ENCODE data around the gene MFN2. TPM values are rescaled to one million over a fixed set of nuclear protein-coding genes. Genes with fewer than 3 reads are reported as not detected.
A peak's percentile ranks its signal among the peaks of the same experiment; 100 is the strongest.

MFN2 gene
- total RNA-seq, 2 experiments from 2014 or later: 57.7 to 67.5 TPM

DNA sequence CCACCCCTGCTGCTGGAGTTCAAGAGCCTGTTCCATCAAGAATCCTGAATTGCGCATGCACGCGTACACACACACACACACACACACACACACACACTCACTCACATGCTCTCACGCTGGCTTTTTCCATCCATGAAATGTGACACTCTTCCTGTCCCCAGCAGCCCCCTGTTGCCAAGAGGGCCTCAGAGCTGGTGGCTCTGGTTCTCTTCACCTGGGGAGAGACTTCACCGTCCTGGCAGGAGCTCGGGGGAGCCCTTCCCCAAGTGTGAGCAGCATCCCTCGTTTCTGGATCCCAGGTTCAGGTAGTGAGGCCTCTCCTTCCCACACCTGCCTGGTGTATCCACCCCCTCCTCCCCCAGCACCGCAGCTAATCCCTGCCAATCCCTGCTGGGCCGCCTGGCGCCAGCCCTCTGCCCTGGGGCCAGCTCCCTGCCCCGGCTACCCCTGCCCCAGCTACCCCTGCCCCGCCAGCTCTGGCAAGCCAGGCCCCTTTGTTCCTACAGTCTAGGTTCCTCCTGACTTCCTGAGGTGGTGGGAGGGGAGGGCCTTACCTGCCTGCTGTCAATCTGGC, 35.8 kb upstream of the MFN2 start:
- no peak overlapping the region for H3K4me3 Mint-ChIP-seq
- H3K36me3 Mint-ChIP-seq: peaks cover 16% of the 10 kb centered on the region
- H3K27ac Mint-ChIP-seq: no peak overlapping the region
- H3K4me1 Mint-ChIP-seq: peaks cover 4% of the 10 kb centered on the region
- ATAC-seq (no peak), DNase-seq (no peak)
- CTCF ChIA-PET: no interaction called here
- peaks cover 5% of the 10 kb centered on the region for H3K9me3 Mint-ChIP-seq (ENCODE audit: low read depth)
- H3K27me3 Mint-ChIP-seq: no peaks in the 10 kb centered on the region

DNA sequence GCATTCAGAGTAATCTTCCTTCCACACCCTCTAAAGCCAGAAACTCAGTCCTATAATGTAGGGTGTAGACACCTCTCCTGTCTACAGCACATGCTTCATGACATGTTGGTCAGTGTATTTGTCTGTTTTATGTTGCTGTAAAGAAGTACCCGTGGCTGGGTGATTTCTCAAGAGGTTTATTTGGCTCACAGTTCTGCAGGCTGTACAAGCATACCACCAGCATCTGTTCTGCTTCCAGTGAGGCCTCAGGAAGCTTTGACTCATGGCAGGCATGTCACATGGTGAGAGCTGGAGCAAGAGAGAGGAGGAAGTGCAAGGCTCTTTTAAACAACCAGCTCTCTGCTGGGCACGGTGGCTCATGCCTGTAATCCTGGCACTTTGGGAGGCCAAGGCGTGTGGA, 33.6 kb upstream of the MFN2 start:
- peaks cover 4% of the 10 kb centered on the region for H3K4me1 Mint-ChIP-seq
- no peaks in the 10 kb centered on the region for H3K27me3 Mint-ChIP-seq
- ATAC-seq (no peak), DNase-seq (no peak)
- CTCF ChIA-PET: no interaction called here
- H3K9me3 Mint-ChIP-seq (ENCODE audit: low read depth): peaks cover 5% of the 10 kb centered on the region
- peaks cover 19% of the 10 kb centered on the region for H3K36me3 Mint-ChIP-seq
- H3K4me3 Mint-ChIP-seq: no peak overlapping the region
- no peak overlapping the region for H3K27ac Mint-ChIP-seq

DNA sequence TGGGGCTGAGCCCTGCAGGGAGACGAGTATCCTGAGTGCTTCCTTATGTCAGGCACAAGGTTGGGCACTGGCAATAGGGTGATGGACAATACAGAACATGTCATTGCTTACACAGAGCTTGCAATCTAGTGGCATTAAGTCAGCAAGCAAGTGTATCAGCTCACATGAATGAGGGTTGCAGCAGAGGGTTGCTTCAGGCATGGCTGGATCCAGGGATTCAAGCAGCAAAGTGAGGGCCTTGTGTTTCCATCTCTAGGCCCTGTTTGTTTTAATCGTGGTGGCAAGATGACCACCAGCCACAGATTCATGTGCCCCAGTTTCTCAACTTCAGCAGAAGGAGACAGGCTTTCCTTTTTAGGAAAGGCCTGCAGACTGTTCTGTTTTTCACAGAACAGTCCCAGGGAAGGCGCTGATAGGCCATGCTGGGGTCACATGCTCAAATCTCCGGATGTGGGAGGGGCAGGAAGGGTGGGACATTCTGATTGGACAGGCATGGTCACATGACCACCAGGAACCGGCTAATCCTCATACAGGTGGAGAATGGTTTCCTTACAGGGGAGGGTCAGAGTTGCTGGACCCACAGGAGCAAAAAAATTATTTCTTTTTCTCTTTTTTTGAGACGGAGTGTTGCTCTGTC, 31.3 kb upstream of the MFN2 start:
- no peak for ATAC-seq
- H3K4me3 Mint-ChIP-seq: no peak overlapping the region
- CTCF ChIA-PET: no interaction called here
- H3K4me1 Mint-ChIP-seq: peaks cover 4% of the 10 kb centered on the region
- DNase-seq: no peak
- no peak overlapping the region for H3K27ac Mint-ChIP-seq
- H3K27me3 Mint-ChIP-seq: no peaks in the 10 kb centered on the region
- H3K36me3 Mint-ChIP-seq: peaks cover 19% of the 10 kb centered on the region
- peaks cover 5% of the 10 kb centered on the region for H3K9me3 Mint-ChIP-seq (ENCODE audit: low read depth)

DNA sequence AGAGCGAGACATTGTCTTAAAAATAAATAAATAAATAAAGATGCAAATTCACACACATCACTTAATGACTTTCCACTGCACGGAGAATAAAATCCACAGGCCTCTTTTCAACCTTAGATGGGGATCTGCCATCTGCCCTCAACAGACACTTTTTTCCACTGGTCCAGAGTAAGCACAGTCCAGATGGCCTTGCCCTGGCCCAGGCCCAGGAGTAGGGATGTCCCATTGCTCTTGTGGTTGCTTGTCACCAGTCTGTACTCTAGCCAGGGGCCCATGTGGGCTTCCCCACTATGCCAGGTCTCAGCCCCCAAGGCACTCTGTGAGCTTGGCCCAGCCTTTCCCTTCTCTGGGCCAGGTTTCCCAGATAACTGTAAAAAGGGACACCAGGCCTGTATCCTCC, 28.3 kb upstream of the MFN2 start:
- no peak overlapping the region for H3K4me3 Mint-ChIP-seq
- no peak for DNase-seq
- peaks cover 13% of the 10 kb centered on the region for H3K36me3 Mint-ChIP-seq
- no peak overlapping the region for H3K27ac Mint-ChIP-seq
- no peak for ATAC-seq
- peaks cover 4% of the 10 kb centered on the region for H3K4me1 Mint-ChIP-seq
- no peaks in the 10 kb centered on the region for H3K27me3 Mint-ChIP-seq
- no peaks in the 10 kb centered on the region for H3K9me3 Mint-ChIP-seq (ENCODE audit: low read depth)
- CTCF ChIA-PET: no interaction called here

DNA sequence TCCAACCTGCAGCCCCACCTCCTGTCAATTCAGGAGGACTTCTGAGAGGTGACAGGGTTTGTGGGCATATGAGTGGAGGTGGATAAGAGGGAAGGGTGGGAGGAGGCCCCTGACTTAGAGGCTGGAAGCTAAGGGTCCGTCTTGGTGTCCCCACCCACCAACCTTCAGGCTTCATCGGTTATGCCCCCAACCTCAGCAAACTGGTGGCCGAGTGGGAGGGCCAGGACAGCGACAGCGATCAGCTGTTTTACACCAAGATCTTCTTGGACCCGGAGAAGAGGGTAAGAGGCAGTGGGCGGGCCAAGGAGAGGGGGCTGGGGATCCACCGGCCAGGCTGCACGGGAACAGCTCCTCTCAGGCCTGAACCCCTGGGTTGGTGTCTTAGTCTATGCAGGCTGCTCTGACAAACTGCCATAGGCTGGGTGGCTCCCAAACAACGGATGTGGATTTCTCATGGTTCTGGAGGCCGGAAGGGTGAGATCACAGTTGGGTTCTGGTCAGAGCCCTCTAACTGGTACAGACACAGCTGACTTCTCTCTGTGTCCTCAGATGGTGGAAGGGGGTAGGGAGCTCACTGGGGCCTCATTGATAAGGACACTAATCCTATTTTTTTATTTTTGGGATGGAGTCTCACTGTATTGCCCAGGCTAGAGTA, 27.7 kb upstream of the MFN2 start:
- Mint-ChIP-seq H3K27me3 (no peaks in the 10 kb centered on the region), H3K4me1 (peaks cover 4% of the 10 kb centered on the region), H3K9me3 (ENCODE audit: low read depth) (no peaks in the 10 kb centered on the region), H3K36me3 (peaks cover 13% of the 10 kb centered on the region), H3K27ac (no peak overlapping the region), H3K4me3 (no peak overlapping the region)
- DNase-seq: no peak
- CTCF ChIA-PET: no interaction called here
- no peak for ATAC-seq

DNA sequence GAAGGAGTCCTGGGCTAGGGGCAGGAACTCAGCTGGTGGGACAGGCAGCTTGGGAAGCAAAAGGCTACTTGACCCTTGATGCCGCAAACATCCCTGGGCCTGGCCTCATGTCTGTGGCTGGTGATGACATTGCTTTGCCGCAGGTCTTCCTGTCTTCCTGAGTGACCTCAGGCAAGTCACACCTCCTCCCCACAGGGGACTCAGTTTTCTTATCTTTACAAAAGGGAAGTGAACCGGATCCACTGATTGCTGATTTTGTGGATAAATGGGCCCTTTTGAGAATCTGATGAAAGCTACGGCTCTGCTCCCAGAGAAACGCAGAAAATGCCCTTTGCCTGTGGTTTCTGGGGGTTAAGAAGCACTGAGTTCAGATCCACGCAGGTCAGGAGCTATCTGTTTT, 25.0 kb upstream of the MFN2 start:
- peaks cover 3% of the 10 kb centered on the region for H3K36me3 Mint-ChIP-seq
- CTCF ChIA-PET: no interaction called here
- H3K4me1 Mint-ChIP-seq: no peaks in the 10 kb centered on the region
- no peak overlapping the region for H3K4me3 Mint-ChIP-seq
- H3K27me3 Mint-ChIP-seq: no peaks in the 10 kb centered on the region
- ATAC-seq (no peak), DNase-seq (no peak)
- H3K27ac Mint-ChIP-seq: no peak overlapping the region
- H3K9me3 Mint-ChIP-seq (ENCODE audit: low read depth): no peaks in the 10 kb centered on the region

DNA sequence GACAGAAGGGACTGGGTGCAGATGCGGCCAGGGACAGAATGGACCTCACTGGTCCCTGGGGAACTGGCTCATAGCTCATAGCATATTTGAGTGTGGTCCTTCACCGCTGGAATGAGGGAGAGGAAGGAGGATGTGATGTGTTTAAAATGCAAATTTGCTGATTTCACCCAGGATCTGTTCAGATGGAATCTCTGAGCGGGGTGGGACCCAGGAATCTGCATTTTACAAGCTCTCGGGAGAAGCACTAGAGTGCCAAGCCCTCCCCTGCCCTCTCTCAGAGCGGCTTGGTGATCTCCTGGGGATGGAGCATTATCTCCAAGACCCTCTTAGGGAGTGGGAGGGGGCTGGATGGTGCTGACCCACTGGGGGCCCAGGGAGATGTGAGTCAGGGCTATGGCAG, 22.8 kb upstream of the MFN2 start:
- no peaks in the 10 kb centered on the region for H3K9me3 Mint-ChIP-seq (ENCODE audit: low read depth)
- CTCF ChIA-PET: interaction anchor here (0.6 kb wide), 1 partner anchor 167 kb away, joined by 3 read pairs; no protein-coding TSS in a partner anchor
- ATAC-seq (no peak), DNase-seq (no peak)
- H3K27me3 Mint-ChIP-seq: no peaks in the 10 kb centered on the region
- H3K4me1 Mint-ChIP-seq: no peaks in the 10 kb centered on the region
- H3K4me3 Mint-ChIP-seq: no peak overlapping the region
- H3K36me3 Mint-ChIP-seq: no peaks in the 10 kb centered on the region
- H3K27ac Mint-ChIP-seq: no peak overlapping the region

DNA sequence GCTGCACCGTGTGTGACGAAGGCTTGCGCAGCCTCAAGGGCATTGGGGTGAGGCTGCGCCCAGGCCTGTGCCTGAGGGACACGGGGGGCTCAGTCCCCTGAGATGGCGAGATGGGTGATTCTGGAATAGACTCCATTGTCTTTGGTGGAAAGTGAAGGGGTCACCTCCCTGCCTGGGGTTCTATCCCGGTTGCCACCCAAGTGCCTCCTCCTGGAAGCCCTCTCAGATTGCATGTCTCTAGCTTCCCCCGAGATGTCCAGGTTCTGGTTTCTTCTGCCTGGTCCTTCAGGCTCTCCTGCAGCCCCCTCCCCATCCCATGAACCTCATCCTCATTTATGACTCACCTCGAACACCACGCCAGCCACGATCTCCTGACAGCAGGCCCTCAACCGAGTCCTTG, 22.3 kb upstream of the MFN2 start:
- DNase-seq: no peak
- no peaks in the 10 kb centered on the region for H3K36me3 Mint-ChIP-seq
- H3K27ac Mint-ChIP-seq: no peak overlapping the region
- no peaks in the 10 kb centered on the region for H3K4me1 Mint-ChIP-seq
- CTCF ChIA-PET: interaction anchor here (0.6 to 0.8 kb wide), 2 partner anchors 46 to 167 kb away, joined by 3 read pairs; no protein-coding TSS in a partner anchor
- ATAC-seq: no peak
- H3K27me3 Mint-ChIP-seq: no peaks in the 10 kb centered on the region
- H3K4me3 Mint-ChIP-seq: no peak overlapping the region
- H3K9me3 Mint-ChIP-seq (ENCODE audit: low read depth): no peaks in the 10 kb centered on the region

DNA sequence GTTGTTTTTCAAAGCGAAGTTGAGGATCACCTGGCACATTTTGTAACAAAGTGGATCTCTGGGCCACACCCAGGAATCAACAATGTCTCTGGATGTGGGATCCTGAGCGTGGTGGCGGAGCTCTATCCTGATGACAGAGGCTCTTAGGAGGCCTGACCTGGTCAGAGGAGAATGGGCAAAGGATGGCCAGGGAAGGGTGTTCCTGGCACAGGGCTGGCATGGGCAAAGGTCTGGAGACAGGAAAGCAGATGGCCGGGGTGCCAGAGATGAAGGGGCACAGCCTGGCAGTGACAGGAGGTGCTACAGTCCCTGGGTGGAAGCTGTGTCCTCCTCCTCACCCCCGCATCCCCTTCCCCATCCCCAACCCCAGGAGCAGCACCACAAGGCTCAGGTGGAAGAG, 20.0 kb upstream of the MFN2 start:
- H3K4me3 Mint-ChIP-seq: no peak overlapping the region
- ATAC-seq (no peak), DNase-seq (no peak)
- H3K27me3 Mint-ChIP-seq: no peaks in the 10 kb centered on the region
- peaks cover 4% of the 10 kb centered on the region for H3K36me3 Mint-ChIP-seq
- H3K9me3 Mint-ChIP-seq (ENCODE audit: low read depth): no peaks in the 10 kb centered on the region
- no peaks in the 10 kb centered on the region for H3K4me1 Mint-ChIP-seq
- CTCF ChIA-PET: interaction anchor here (1.5 kb wide), 1 partner anchor 122 kb away, joined by 3 read pairs; no protein-coding TSS in a partner anchor
- no peak overlapping the region for H3K27ac Mint-ChIP-seq

DNA sequence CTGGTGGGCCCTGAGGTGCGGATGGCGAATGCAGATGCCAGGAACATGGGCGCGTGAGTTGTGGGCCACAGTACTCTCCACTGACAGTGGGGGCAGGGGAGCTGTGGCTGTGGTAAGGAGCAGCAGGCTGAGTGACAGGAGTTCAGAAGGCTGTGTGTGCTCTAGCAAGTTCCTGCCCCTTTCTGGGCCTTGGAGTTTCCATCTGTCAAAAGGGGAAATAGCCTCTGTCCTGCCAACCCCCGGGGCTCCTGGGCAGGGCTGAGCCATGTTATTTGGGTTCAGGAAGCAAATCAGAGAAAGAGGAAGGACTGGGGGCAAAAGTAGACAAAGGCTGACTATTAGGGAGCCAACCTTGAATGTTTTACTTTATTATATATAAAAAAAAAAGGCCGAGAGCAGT, 19.5 kb upstream of the MFN2 start:
- Mint-ChIP-seq H3K36me3 (peaks cover 4% of the 10 kb centered on the region), H3K27me3 (no peaks in the 10 kb centered on the region), H3K4me1 (no peaks in the 10 kb centered on the region), H3K9me3 (ENCODE audit: low read depth) (no peaks in the 10 kb centered on the region), H3K27ac (no peak overlapping the region), H3K4me3 (no peak overlapping the region)
- CTCF ChIA-PET: interaction anchor here (1.5 kb wide), 1 partner anchor 122 kb away, joined by 3 read pairs; no protein-coding TSS in a partner anchor
- DNase-seq (no peak), ATAC-seq (no peak)

DNA sequence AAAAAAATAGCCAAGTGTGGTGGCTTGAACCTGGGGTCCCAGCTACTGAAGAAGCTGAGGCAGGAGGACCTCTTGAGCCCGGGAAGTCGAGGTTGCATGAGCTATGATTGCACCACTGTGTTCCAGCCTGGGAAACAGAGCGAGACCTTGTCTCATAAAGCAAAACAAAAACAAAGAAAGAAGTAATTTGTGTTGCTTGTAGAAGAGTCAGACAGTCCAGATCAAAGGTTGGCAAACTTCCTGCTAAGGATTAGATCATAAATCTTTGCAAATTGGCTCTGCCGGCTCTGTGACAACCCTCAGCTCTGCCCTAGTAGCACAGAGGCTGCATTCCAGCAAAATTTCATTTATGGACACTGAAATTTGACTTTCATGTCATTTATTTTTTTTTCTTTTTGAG, 19.0 kb upstream of the MFN2 start:
- Mint-ChIP-seq H3K27ac (no peak overlapping the region), H3K36me3 (peaks cover 4% of the 10 kb centered on the region), H3K9me3 (ENCODE audit: low read depth) (no peaks in the 10 kb centered on the region), H3K4me3 (no peak overlapping the region), H3K4me1 (no peaks in the 10 kb centered on the region), H3K27me3 (no peaks in the 10 kb centered on the region)
- ATAC-seq (no peak), DNase-seq (no peak)
- CTCF ChIA-PET: interaction anchor here (1.5 kb wide), 1 partner anchor 123 kb away, joined by 3 read pairs; no protein-coding TSS in a partner anchor

DNA sequence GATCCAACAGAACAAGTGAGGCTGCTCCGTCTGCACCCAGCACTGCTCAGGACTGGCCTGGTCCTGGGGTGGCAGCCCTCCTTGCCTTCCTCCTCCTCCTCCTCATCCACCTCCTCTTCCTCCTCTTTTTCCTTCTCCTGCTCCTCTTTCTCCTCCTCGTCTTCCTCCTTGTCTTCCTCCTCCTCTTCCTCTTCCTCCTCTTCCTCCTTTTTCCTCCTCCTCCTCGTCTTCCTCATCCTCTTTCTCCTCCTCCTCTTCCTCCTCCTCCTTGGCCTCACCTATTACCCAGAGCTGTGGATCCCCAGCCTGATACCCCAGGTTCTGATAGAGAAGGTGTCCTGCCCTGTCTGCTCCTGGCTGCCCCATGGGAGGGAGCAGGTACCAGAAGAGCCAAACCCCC, 16.6 kb upstream of the MFN2 start:
- Mint-ChIP-seq H3K4me3 (no peak overlapping the region), H3K27ac (no peak overlapping the region), H3K9me3 (ENCODE audit: low read depth) (no peaks in the 10 kb centered on the region), H3K4me1 (no peaks in the 10 kb centered on the region), H3K36me3 (peaks cover 4% of the 10 kb centered on the region), H3K27me3 (no peaks in the 10 kb centered on the region)
- CTCF ChIA-PET: no interaction called here
- no peak for DNase-seq
- ATAC-seq: no peak

DNA sequence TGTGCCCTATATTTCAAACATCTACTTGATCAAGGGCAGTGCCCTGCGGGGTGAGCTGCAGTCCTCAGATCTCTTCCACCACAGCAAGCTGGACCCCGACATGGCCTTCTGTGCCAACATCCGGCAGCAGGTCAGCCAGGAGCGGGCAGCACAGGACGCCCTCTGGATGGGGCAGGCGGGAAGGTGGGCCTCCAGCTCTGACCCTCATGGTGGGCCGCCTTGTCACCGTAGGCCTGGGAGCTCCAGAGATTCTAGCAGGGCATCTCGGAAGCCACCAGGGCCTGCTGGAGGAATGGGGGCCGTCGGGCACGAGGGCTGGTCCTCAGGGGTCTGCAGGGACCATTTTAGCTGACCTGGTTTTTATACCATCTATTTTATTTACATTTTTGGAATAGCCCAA, 15.6 kb upstream of the MFN2 start:
- H3K4me3 Mint-ChIP-seq: no peak overlapping the region

DNA sequence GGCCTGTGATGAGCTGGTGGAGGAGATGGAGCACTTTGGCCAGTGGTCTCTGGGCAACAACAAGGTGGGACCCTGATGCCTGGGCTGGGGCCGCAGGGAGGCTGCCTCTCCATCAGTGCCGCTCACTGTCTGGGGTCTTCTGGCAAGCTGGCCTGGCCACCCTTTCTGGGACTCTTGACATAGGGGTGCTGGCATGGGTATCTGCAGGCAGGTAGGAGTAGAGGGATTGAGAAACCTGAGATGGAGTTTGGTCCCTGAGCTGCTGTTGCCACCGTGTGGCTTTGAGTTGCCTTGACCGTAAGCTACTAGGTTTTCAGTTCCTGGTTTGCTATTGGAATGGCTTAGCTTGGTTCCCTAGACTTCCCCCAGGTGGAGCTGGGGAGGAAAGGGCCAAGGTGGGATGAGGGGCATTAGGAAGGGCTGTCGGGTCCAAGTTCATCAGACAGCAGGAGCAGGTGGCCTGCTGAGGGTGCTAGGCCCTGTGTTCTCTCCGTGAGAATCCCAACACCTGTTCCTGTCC, 13.2 kb upstream of the MFN2 start:
- H3K36me3 Mint-ChIP-seq: peaks cover 4% of the 10 kb centered on the region
- CTCF ChIA-PET: interaction anchor here (0.6 to 1.4 kb wide), 7 partner anchors 13 to 129 kb away, joined by 3 to 8 read pairs (median 4); partner anchors contain the start of gene MFN2

More for the DNA sequence above, 15.6 kb upstream of the MFN2 start:
- Mint-ChIP-seq H3K27ac (no peak overlapping the region), H3K9me3 (ENCODE audit: low read depth) (no peaks in the 10 kb centered on the region), H3K36me3 (peaks cover 4% of the 10 kb centered on the region), H3K27me3 (no peaks in the 10 kb centered on the region), H3K4me1 (no peaks in the 10 kb centered on the region)
- ATAC-seq (no peak), DNase-seq (no peak)
- CTCF ChIA-PET: no interaction called here

More for the DNA sequence above, 13.2 kb upstream of the MFN2 start:
- H3K27ac Mint-ChIP-seq: no peak overlapping the region
- H3K27me3 Mint-ChIP-seq: no peaks in the 10 kb centered on the region
- no peak for DNase-seq
- no peaks in the 10 kb centered on the region for H3K9me3 Mint-ChIP-seq (ENCODE audit: low read depth)
- H3K4me3 Mint-ChIP-seq: no peak overlapping the region
- peaks cover 5% of the 10 kb centered on the region for H3K4me1 Mint-ChIP-seq
- peak; percentile 51 for ATAC-seq

All from activated CD8-positive, alpha-beta memory T cell treated with anti-CD3 and anti-CD28 coated beads, Interleukin-2, amount 10 ng/mL, durations not matched to agents 7 days and 5 days (primary cell).